GM06990 (cell line): ENCODE data around the gene LHX3.

ENCODE experiments used
- DNase-seq: peaks from one replicate; pipeline ENCODE4 v3.0.0-alpha.2; 2011; ENCODE audit not compliant: insufficient read length; ENCODE audit errors: extremely low read depth
- H3K27me3 ChIP-seq: replicated peaks from 2 replicates; pipeline ENCODE4 v1.6.0; 2011; ENCODE audit warnings: low read length; ENCODE audit not compliant: control insufficient read depth, insufficient read depth
- H3K36me3 ChIP-seq: 2 replicates; pipeline ENCODE4 v1.5.1; 2011; ENCODE audit warnings: low read length; ENCODE audit not compliant: control insufficient read depth, insufficient read depth
- H3K4me3 ChIP-seq: replicated peaks from 2 replicates; pipeline ENCODE4 v1.5.1; 2011; ENCODE audit warnings: low read depth, mild to moderate bottlenecking, control low read depth, low read length
- CTCF ChIP-seq: IDR thresholded peaks from 2 replicates; pipeline ENCODE4 v1.5.1; 2011; ENCODE audit warnings: low read length, control low read depth, mild to moderate bottlenecking, inconsistent platforms; ENCODE audit not compliant: insufficient read depth, poor library complexity, severe bottlenecking

LHX3 gene

GRCh38 chr9:136226680-136227407 is 21.9 kb upstream of the LHX3 start:
- no peak for DNase-seq
- H3K27me3 ChIP-seq, result no peaks in the 10 kb centered on the region

GRCh38 chr9:136225748-136226679 is 21.1 kb upstream of the LHX3 start:
- Histone ChIP-seq H3K4me3 (peak overlapping the region; percentile 43), H3K27me3 (no peaks in the 10 kb centered on the region), H3K36me3 (peaks cover 21% of the 10 kb centered on the region)
- peak; percentile 96 for TF ChIP-seq CTCF
- DNase-seq, result peak; percentile 74

More at GRCh38 chr9:136226680-136227407, 21.9 kb upstream of the LHX3 start:
- TF ChIP-seq CTCF, result no peak
- H3K4me3 ChIP-seq, result no peak overlapping the region
- peaks cover 18% of the 10 kb centered on the region for H3K36me3 ChIP-seq

- no peak for TF ChIP-seq CTCF
- peak overlapping the region; percentile 43 for H3K4me3 ChIP-seq
- peaks cover 22% of the 10 kb centered on the region for H3K36me3 ChIP-seq
- H3K27me3 ChIP-seq, result no peaks in the 10 kb centered on the region
- peak; percentile 72 for DNase-seq
Observed at GRCh38 chr9:136225366-136225747, 20.4 kb upstream of the LHX3 start.

- Histone ChIP-seq H3K27me3 (no peaks in the 10 kb centered on the region), H3K4me3 (no peak overlapping the region), H3K36me3 (peaks cover 25% of the 10 kb centered on the region)
- TF ChIP-seq CTCF, result no peak
- no peak for DNase-seq
Observed at GRCh38 chr9:136223871-136224640, 19.1 kb upstream of the LHX3 start.

- peaks cover 32% of the 10 kb centered on the region for H3K36me3 ChIP-seq
- H3K27me3 ChIP-seq, result no peaks in the 10 kb centered on the region
- no peak overlapping the region for H3K4me3 ChIP-seq
- DNase-seq, result no peak
- TF ChIP-seq CTCF, result no peak
Observed at GRCh38 chr9:136222906-136223285, 18.0 kb upstream of the LHX3 start.
